B cell (primary cell): ENCODE data around the gene P2RX7. TPM values are rescaled to one million over a fixed set of nuclear protein-coding genes. Genes with fewer than 3 reads are reported as not detected.

Experiments used
- ATAC-seq: fragments of 200-7000 bp; cut with Tn5 transposase; one replicate; pipeline ENCODE4 v1.10.0; 2021; ENCODE audit warnings: low read depth, mild to moderate bottlenecking, moderate number of reproducible peaks, moderate library complexity
- CTCF ChIA-PET: fragments of 350-600 bp; sonication (Branson Sonifier 250); formaldehyde crosslinking; loops from one replicate; lab custom pipeline; 2021; ENCODE audit warnings: antibody characterized with exemption, inconsistent platforms; lab: Charles Lee
- POLR2A ChIA-PET: fragments of 350-600 bp; sonication (Branson Sonifier 250); formaldehyde crosslinking; loops from one replicate; lab custom pipeline; 2021; ENCODE audit warnings: antibody characterized with exemption; lab: Charles Lee
- DNase-seq: peaks from one replicate; pipeline ENCODE4 v3.0.0; 2013
- H2AFZ ChIP-seq: 2 replicates; pipeline ENCODE4 v1.6.1; 2012; ENCODE audit warnings: mild to moderate bottlenecking, low read depth, low read length; ENCODE audit not compliant: insufficient read depth, poor library complexity, severe bottlenecking
- H3K27ac ChIP-seq, 2 donors: 1 replicate in 1 of 2; 2 replicates in 1 of 2; pipeline ENCODE4 v1.5.1; 2012 to 2013; ENCODE audit warnings: low read length in 2 of 2, mild to moderate bottlenecking in 2 of 2, moderate library complexity in 1 of 2
- H3K27me3 ChIP-seq, 4 experiments: fragments of 200-600 bp in 1 of 4; sonication (generic) in 1 of 4; replicated peaks in 1 of 4; 1 replicate in 2 of 4; 2 replicates in 2 of 4; pipeline versions ENCODE4 v1.6.1 to v1.7.0; 2013 to 2016; ENCODE audit warnings: low read length in 3 of 4, mild to moderate bottlenecking in 2 of 4, mixed read lengths in 1 of 4, moderate library complexity in 1 of 4; ENCODE audit not compliant: insufficient read depth in 4 of 4, control insufficient read depth in 3 of 4; ENCODE audit errors: control extremely low read depth in 1 of 4
- H3K36me3 ChIP-seq, 2 experiments: replicated peaks in 1 of 2; 1 replicate in 1 of 2; 2 replicates in 1 of 2; pipeline versions ENCODE4 v1.6.1 to v1.7.1; 2013; ENCODE audit warnings: low read length in 1 of 2; ENCODE audit not compliant: insufficient read depth in 2 of 2, control insufficient read depth in 1 of 2; ENCODE audit errors: control extremely low read depth in 1 of 2, extremely low read depth in 1 of 2
- H3K4me1 ChIP-seq, 2 donors: fragments of 200-600 bp in 1 of 2; sonication (generic) in 1 of 2; 1 replicate in 1 of 2; 2 replicates in 1 of 2; pipeline versions ENCODE4 v1.5.1 to v1.6.1; 2013 to 2017; ENCODE audit warnings: low read length in 2 of 2; ENCODE audit not compliant: control insufficient read depth in 2 of 2, insufficient read depth in 2 of 2
- H3K4me2 ChIP-seq: replicated peaks from 2 replicates; pipeline ENCODE3; 2012; ENCODE audit warnings: mild to moderate bottlenecking, low read depth, low read length; ENCODE audit not compliant: poor library complexity, severe bottlenecking
- H3K4me3 ChIP-seq, 5 experiments: fragments of 200-600 bp in 1 of 5; sonication (generic) in 1 of 5; 1 replicate in 3 of 5; 2 replicates in 2 of 5; pipeline versions ENCODE4 v1.5.1 to v1.7.0; 2011 to 2016; ENCODE audit warnings: low read length in 4 of 5, mild to moderate bottlenecking in 4 of 5, low read depth in 2 of 5, control low read depth in 1 of 5, moderate library complexity in 1 of 5; ENCODE audit not compliant: insufficient read depth in 1 of 5; ENCODE audit errors: control extremely low read depth in 1 of 5, extremely low read depth in 1 of 5
- H3K79me2 ChIP-seq: fragments of 200-600 bp; sonication (generic); one replicate; pipeline ENCODE4 v1.6.0; 2016; ENCODE audit warnings: low read length; ENCODE audit not compliant: control insufficient read depth, insufficient read depth
- H3K9ac ChIP-seq: fragments of 200-600 bp; sonication (generic); 2 replicates; pipeline ENCODE4 v1.6.1; 2017; ENCODE audit warnings: mild to moderate bottlenecking, low read length, moderate library complexity
- H3K9me3 ChIP-seq, 3 donors: one replicate each; pipeline versions ENCODE4 v1.6.1 to v1.7.1; 2013; ENCODE audit warnings: low read length in 2 of 3; ENCODE audit not compliant: control insufficient read depth in 2 of 3, insufficient read depth in 1 of 3; ENCODE audit errors: control extremely low read depth in 1 of 3
- H4K20me1 ChIP-seq: 2 replicates; pipeline ENCODE4 v1.6.0; 2012; ENCODE audit warnings: mild to moderate bottlenecking, low read length; ENCODE audit not compliant: insufficient read depth, control insufficient read depth, poor library complexity, severe bottlenecking
- H3K27ac Mint-ChIP-seq: one replicate; pipeline ENCODE4 v1.8.0; 2021; ENCODE audit warnings: mixed read lengths
- H3K27me3 Mint-ChIP-seq: one replicate; pipeline ENCODE4 v1.8.0; 2021; ENCODE audit warnings: mixed read lengths
- H3K4me1 Mint-ChIP-seq: one replicate; pipeline ENCODE4 v1.8.0; 2021; ENCODE audit warnings: mixed read lengths
- H3K4me3 Mint-ChIP-seq: one replicate; pipeline ENCODE4 v1.8.0; 2021; ENCODE audit warnings: mixed read lengths
- H3K9me3 Mint-ChIP-seq: one replicate; pipeline ENCODE4 v1.8.0; 2022; ENCODE audit warnings: mixed read lengths; ENCODE audit not compliant: insufficient read depth
- EZH2 ChIP-seq: IDR thresholded peaks from 2 replicates; pipeline ENCODE4 v1.6.1; 2012; ENCODE audit warnings: borderline replicate concordance, low read depth, mild to moderate bottlenecking, moderate library complexity, low read length; ENCODE audit not compliant: insufficient read depth, poor library complexity, severe bottlenecking
- WGBS: methylation state at CpG from one replicate; pipeline ENCODE4 v1.1.5; 2013; ENCODE audit warnings: missing lambda C conversion rate; ENCODE audit not compliant: insufficient coverage; 5-methylcytosine and 5-hydroxymethylcytosine counted together
- intact Hi-C: fragments of 100-400 bp; cut with micrococcal nuclease; formaldehyde crosslinking; loops from one replicate; pipeline ENCODE4 v1.10.0; 2022
- polyA plus RNA-seq: library from polyadenylated mRNA; depleted of rRNA; stranded (reverse); fragments of >200 nt; gene quantifications from 2 replicates; pipeline ENCODE4 v1.2.3, GENCODE V29; 2012
- total RNA-seq, 2 donors: library from RNA; stranded (reverse); fragments of 120-200 nt in 1 of 2; gene quantifications; 1 replicate in 1 of 2; 2 replicates in 1 of 2; pipeline versions ENCODE4 v1.2.3 to v1.2.4, GENCODE V29; 2013 to 2022
- TF ChIP-seq, protein P1 (sequence below): fragments of 200-600 bp; IDR thresholded peaks from one replicate; pipeline ENCODE4 v1.8.0; 2022; ENCODE audit warnings: antibody characterized with exemption, mild to moderate bottlenecking

The P2RX7 gene
- total and polyA plus RNA-seq, 2 donors (not counting 1 experiment from before 2014, with no cell fraction given) = 5.3 to 6.3 TPM

DNA sequence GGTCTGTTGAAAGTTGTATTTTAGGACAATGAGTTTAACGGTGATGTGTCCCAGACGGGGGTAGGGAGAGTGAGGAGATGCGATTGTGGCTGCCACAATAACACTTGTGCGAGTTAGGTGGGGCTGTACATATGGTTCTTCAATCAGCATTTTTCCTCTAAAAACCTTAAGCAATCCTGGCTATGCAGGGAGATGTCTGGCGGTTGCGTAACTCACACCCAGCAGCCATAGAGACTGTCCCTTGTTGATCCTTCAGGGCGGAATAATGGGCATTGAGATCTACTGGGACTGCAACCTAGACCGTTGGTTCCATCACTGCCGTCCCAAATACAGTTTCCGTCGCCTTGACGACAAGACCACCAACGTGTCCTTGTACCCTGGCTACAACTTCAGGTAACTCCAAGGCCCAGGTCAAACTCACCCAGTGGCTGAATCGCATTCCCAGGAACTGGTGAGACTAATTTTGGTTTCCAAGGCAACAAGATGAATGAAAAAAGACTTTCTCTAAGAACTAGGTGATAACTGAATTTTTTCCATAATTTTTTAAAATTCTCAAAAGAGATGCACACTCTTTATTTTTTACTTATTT lies 34.6 kb downstream of the P2RX7 start:
- Histone ChIP-seq H3K9me3 (no peaks in the 10 kb centered on the region), H2AFZ (no peak overlapping the region), H3K79me2 (no peaks in the 10 kb centered on the region), H3K4me2 (no peak overlapping the region), H3K4me3 (no peak overlapping the region), H3K27me3 (no peaks in the 10 kb centered on the region), H3K27ac (no peak overlapping the region), H3K4me1 (no peaks in the 10 kb centered on the region), H3K36me3 (peaks cover 2 to 9% of the 10 kb centered on the region in 2 experiments), H3K9ac (no peak overlapping the region), H4K20me1 (no peaks in the 10 kb centered on the region)
- ATAC-seq (no peak), DNase-seq (no peak)
- ChIA-PET CTCF (no interaction called here), POLR2A (interaction anchor here (0.6 kb wide), 1 partner anchor 102 kb away, joined by 3 read pairs; no protein-coding TSS in a partner anchor)
- Mint-ChIP-seq H3K4me3 (no peak overlapping the region), H3K27me3 (no peaks in the 10 kb centered on the region), H3K27ac (no peak overlapping the region), H3K4me1 (peaks cover 3% of the 10 kb centered on the region), H3K9me3 (no peaks in the 10 kb centered on the region)
- intact Hi-C loops = no loop called here
- TF ChIP-seq, protein P1, sequence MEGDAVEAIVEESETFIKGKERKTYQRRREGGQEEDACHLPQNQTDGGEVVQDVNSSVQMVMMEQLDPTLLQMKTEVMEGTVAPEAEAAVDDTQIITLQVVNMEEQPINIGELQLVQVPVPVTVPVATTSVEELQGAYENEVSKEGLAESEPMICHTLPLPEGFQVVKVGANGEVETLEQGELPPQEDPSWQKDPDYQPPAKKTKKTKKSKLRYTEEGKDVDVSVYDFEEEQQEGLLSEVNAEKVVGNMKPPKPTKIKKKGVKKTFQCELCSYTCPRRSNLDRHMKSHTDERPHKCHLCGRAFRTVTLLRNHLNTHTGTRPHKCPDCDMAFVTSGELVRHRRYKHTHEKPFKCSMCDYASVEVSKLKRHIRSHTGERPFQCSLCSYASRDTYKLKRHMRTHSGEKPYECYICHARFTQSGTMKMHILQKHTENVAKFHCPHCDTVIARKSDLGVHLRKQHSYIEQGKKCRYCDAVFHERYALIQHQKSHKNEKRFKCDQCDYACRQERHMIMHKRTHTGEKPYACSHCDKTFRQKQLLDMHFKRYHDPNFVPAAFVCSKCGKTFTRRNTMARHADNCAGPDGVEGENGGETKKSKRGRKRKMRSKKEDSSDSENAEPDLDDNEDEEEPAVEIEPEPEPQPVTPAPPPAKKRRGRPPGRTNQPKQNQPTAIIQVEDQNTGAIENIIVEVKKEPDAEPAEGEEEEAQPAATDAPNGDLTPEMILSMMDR = no peak
- TF ChIP-seq EZH2 = no peak
- WGBS = 98% methylated on average over 11 of the region's 14 CpGs

DNA sequence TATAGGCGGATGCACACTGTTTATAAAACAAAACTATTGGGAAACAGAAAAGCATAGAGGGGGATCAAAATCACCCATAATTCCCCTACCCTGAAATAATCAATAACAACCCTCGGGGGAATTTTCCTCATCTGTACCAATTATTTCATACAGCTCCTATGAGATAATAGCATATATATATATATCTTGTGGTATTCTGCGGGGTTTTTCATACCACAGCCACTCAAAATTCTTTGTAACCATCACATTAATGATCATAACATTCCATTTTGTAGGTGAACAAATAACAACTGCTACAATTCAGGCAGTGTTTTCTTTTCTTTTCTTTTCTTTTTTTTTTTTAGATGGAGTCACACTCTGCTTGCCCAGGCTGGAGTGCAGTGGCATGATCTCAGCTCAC lies 35.3 kb downstream of the P2RX7 start:
- Mint-ChIP-seq H3K4me3 (no peak overlapping the region), H3K27ac (no peak overlapping the region), H3K9me3 (no peaks in the 10 kb centered on the region), H3K4me1 (peaks cover 3% of the 10 kb centered on the region), H3K27me3 (no peaks in the 10 kb centered on the region)
- no peaks in the 10 kb centered on the region for H4K20me1 ChIP-seq
- ChIA-PET POLR2A (no interaction called here), CTCF (no interaction called here)
- no CpG with 5 or more reads among the region's 3 CpGs for WGBS
- no peak for TF ChIP-seq EZH2
- TF ChIP-seq, protein P1 = no peak
- no peak for ATAC-seq
- H3K4me3 ChIP-seq = no peak overlapping the region
- H3K9ac ChIP-seq = no peak overlapping the region
- no peaks in the 10 kb centered on the region for H3K4me1 ChIP-seq
- H3K4me2 ChIP-seq = no peak overlapping the region
- DNase-seq = no peak
- H3K9me3 ChIP-seq = no peaks in the 10 kb centered on the region
- no peaks in the 10 kb centered on the region for H3K27me3 ChIP-seq
- intact Hi-C loops = no loop called here
- no peak overlapping the region for H2AFZ ChIP-seq
- H3K79me2 ChIP-seq = no peaks in the 10 kb centered on the region
- H3K36me3 ChIP-seq = peaks cover 2 to 9% of the 10 kb centered on the region in 2 experiments
- no peak overlapping the region for H3K27ac ChIP-seq
